ENCODE measurements around the gene MKKS. TPM values are rescaled to one million over a fixed set of nuclear protein-coding genes. Genes with fewer than 3 reads are reported as not detected.

The MKKS gene
- total RNA-seq, 1 experiment from 2014 or later = 19.9 TPM

DNA sequence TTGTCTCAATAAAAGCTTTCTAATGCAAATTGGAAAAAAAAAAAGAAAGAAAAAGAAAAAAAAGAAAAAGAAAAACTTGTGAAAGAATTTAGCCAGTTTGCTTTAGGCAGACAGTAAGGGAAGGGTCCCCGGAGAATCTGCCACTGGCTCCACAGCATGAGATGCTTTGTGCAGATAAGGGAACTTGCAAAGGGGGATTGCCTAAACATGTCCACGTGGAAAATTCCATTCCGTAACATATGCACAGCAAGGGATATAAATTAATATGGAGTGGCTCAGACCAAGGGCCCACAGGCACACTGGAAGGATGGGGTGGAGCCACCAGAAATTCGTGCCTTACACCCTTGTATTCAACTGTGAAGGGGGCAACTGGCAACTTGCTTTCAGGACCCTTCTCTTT is 45.4 kb downstream of the MKKS start:
- no TSS peak for BruUV-seq (replicated peaks)
- RAD21 ChIA-PET (ENCODE audit: low non-redundant PET in 1 of 2, low total read pairs in 2 of 2, uncharacterized antibody in 2 of 2, unreplicated experiment in 2 of 2) = no interaction called here
- Histone ChIP-seq H3K9me3 (ENCODE audit: control insufficient read depth in 1 of 2, insufficient read depth in 1 of 2, low read depth in 1 of 2, low read length in 2 of 2) (no peaks in the 10 kb centered on the region), H3K4me3 (replicated peaks in 1 of 2; ENCODE audit: low read depth in 1 of 2, low read length in 2 of 2) (no peak overlapping the region), H3K27me3 (ENCODE audit: insufficient read depth, low read length) (no peaks in the 10 kb centered on the region), H4K20me1 (ENCODE audit: insufficient read depth) (no peaks in the 10 kb centered on the region), H3K9me2 (ENCODE audit: insufficient read depth) (no peaks in the 10 kb centered on the region), H2AFZ (ENCODE audit: low read depth, low read length, poor library complexity, severe bottlenecking) (no peak overlapping the region), H3K9ac (ENCODE audit: low read length) (no peak overlapping the region), H3K79me2 (ENCODE audit: insufficient read depth, low read length) (no peaks in the 10 kb centered on the region), H3K4me2 (ENCODE audit: low read length) (no peak overlapping the region), H3K27ac (ENCODE audit: low read depth, low read length) (no peak overlapping the region), H3K4me1 (ENCODE audit: control insufficient read depth in 1 of 2, insufficient read depth in 2 of 2, low read length in 2 of 2) (no peaks in the 10 kb centered on the region), H3K36me3 (ENCODE audit: control insufficient read depth in 1 of 2, insufficient read depth in 2 of 2, low read length in 2 of 2) (no peaks in the 10 kb centered on the region)
- POLR2A ChIA-PET = no interaction called here
- intact Hi-C loops (cut with micrococcal nuclease) = no loop called here
- TF ChIP-seq, protein P1, sequence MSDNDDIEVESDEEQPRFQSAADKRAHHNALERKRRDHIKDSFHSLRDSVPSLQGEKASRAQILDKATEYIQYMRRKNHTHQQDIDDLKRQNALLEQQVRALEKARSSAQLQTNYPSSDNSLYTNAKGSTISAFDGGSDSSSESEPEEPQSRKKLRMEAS (IDR thresholded peaks at IDR 0.05) = no peak
- no peak for TF ChIP-seq ELF1 (IDR thresholded peaks at IDR 0.05; ENCODE audit: borderline replicate concordance, low read depth)
- TF ChIP-seq, protein P2, sequence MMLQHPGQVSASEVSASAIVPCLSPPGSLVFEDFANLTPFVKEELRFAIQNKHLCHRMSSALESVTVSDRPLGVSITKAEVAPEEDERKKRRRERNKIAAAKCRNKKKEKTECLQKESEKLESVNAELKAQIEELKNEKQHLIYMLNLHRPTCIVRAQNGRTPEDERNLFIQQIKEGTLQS (IDR thresholded peaks at IDR 0.05) = no peak
- no peak for TF ChIP-seq FOSL1 (IDR thresholded peaks at IDR 0.05; ENCODE audit: low read depth)
- no peak for TF ChIP-seq JUND (IDR thresholded peaks at IDR 0.05)
- no peak for TF ChIP-seq YY1 (IDR thresholded peaks at IDR 0.05; ENCODE audit: extremely low read depth, insufficient replicate concordance, low read depth, low read length)
- CTCF ChIA-PET = no interaction called here
- DNase-seq (ENCODE audit: low read depth, low spot score) (no peak), ATAC-seq (no peak)

DNA sequence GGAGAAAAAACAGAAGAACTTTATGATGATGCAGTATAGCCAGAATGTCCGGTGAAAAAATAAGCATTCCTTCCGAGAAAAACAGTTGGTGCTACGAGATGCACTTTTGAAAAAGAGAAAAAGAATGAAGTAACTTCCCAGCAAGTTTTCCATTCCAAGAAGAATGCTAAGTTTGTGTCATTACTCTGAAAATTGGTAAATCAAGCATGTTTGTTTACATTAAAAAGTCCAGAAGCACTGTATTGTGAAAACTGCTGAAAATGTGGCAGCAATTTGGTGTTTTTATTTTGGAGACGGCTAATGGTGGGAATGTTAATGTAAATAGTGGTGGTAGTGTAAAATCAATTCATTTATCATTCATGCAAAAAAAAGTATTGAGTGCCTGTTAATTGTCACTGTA is 46.3 kb downstream of the MKKS start:
- Histone ChIP-seq H3K9me2 (ENCODE audit: insufficient read depth) (no peaks in the 10 kb centered on the region), H3K27ac (ENCODE audit: low read depth, low read length) (no peak overlapping the region), H3K4me1 (ENCODE audit: control insufficient read depth in 1 of 2, insufficient read depth in 2 of 2, low read length in 2 of 2) (no peaks in the 10 kb centered on the region), H3K79me2 (ENCODE audit: insufficient read depth, low read length) (no peaks in the 10 kb centered on the region), H2AFZ (ENCODE audit: low read depth, low read length, poor library complexity, severe bottlenecking) (no peak overlapping the region), H4K20me1 (ENCODE audit: insufficient read depth) (no peaks in the 10 kb centered on the region), H3K36me3 (ENCODE audit: control insufficient read depth in 1 of 2, insufficient read depth in 2 of 2, low read length in 2 of 2) (no peaks in the 10 kb centered on the region), H3K4me2 (ENCODE audit: low read length) (no peak overlapping the region), H3K9ac (ENCODE audit: low read length) (no peak overlapping the region), H3K9me3 (ENCODE audit: control insufficient read depth in 1 of 2, insufficient read depth in 1 of 2, low read depth in 1 of 2, low read length in 2 of 2) (no peaks in the 10 kb centered on the region), H3K27me3 (ENCODE audit: insufficient read depth, low read length) (no peaks in the 10 kb centered on the region), H3K4me3 (replicated peaks in 1 of 2; ENCODE audit: low read depth in 1 of 2, low read length in 2 of 2) (no peak overlapping the region)
- POLR2A ChIA-PET = no interaction called here
- RAD21 ChIA-PET (ENCODE audit: low non-redundant PET in 1 of 2, low total read pairs in 2 of 2, uncharacterized antibody in 2 of 2, unreplicated experiment in 2 of 2) = no interaction called here
- CTCF ChIA-PET = no interaction called here
- no peak for TF ChIP-seq JUND (IDR thresholded peaks at IDR 0.05)
- TF ChIP-seq, protein P1 (IDR thresholded peaks at IDR 0.05) = no peak
- TF ChIP-seq EZH2 (IDR thresholded peaks at IDR 0.05) = no peak
- no TSS peak for BruUV-seq (replicated peaks)
- no peak for DNase-seq (ENCODE audit: low read depth, low spot score)
- intact Hi-C loops (cut with micrococcal nuclease) = no loop called here
- ATAC-seq = no peak

Data from HCT116 (cell line).